H1 (cell line): ENCODE measurements around the gene FOXS1. TPM values are rescaled to one million over a fixed set of nuclear protein-coding genes. Genes with fewer than 3 reads are reported as not detected.

ENCODE experiments used
- CHD2 ChIP-seq: IDR thresholded peaks from 2 replicates; pipeline ENCODE4 v1.6.1; 2012; ENCODE audit warnings: low read length, improper control_type of control experiment
- CTBP2 ChIP-seq: IDR thresholded peaks from 2 replicates; pipeline ENCODE4 v1.7.0; 2011; ENCODE audit warnings: borderline replicate concordance, mild to moderate bottlenecking, moderate library complexity, mixed read lengths, low read length; ENCODE audit not compliant: insufficient read depth, insufficient read length
- polyA plus RNA-seq, 7 experiments: library from polyadenylated mRNA; depleted of rRNA in 3 of 7; stranded (reverse) in 5 of 7; unstranded in 2 of 7; fragments of >200 nt in 5 of 7; fragments of 200-250 nt in 2 of 7; gene quantifications; 1 replicate in 5 of 7; 2 replicates in 1 of 7; 4 replicates in 1 of 7; pipeline versions ENCODE4 v1.2.1 to v1.2.3, GENCODE V29; 2011 to 2013; ENCODE audit warnings: missing spikeins in 2 of 7, mixed read lengths in 2 of 7
- total RNA-seq: library from RNA; stranded (reverse); fragmentation: NEBNext Ultra II Directional; extraction: Animal tissue kit (Norgen Biotek cat#: 25700); gene quantifications from 2 replicates; pipeline ENCODE4 v1.2.1, GENCODE V29; 2021

The FOXS1 gene
- total and polyA plus RNA-seq, 2 of the 8 experiments (the other 6 are each of a cell fraction or from before 2014, with no cell fraction given) = 0.45 TPM; not detected in 1

GRCh38 chr20:31872406-31872805, 27.0 kb upstream of the FOXS1 start (continued):
- TF ChIP-seq CTBP2 (no peak), CHD2 (no peak)
